Lower leg skin (tissue), 4 donors: ENCODE data around the gene CSNK1G3. TPM values are rescaled to one million over a fixed set of nuclear protein-coding genes. Genes with fewer than 3 reads are reported as not detected.

Source experiments
- DNase-seq, 2 donors: peaks; one replicate each; pipeline ENCODE4 v3.0.0-alpha.2; 2019; ENCODE audit warnings: low spot score in 2 of 2
- H3K4me3 ChIP-seq: fragments of 200-600 bp; sonication (generic); 2 replicates; pipeline ENCODE4 v1.5.1; 2017; ENCODE audit warnings: mild to moderate bottlenecking, low read depth; ENCODE audit not compliant: poor library complexity, severe bottlenecking
- CTCF ChIP-seq, 3 donors: fragments of 450-650 bp; IDR thresholded peaks; one replicate each; pipeline ENCODE4 v1.5.1; 2016; ENCODE audit warnings: antibody characterized with exemption in 3 of 3, mild to moderate bottlenecking in 3 of 3, moderate library complexity in 2 of 3
- POLR2A ChIP-seq, 2 donors: fragments of 450-650 bp; IDR thresholded peaks; one replicate each; pipeline ENCODE4 v1.6.1; 2016 to 2017; ENCODE audit warnings: antibody characterized with exemption in 2 of 2, mild to moderate bottlenecking in 1 of 2, moderate library complexity in 1 of 2
- WGBS, 2 donors: methylation state at CpG; one replicate each; pipeline ENCODE4 v1.1.5; 2018; 5-methylcytosine and 5-hydroxymethylcytosine counted together
- intact Hi-C: fragments of 100-400 bp; cut with DNase I; formaldehyde crosslinking; loops from one replicate; pipeline ENCODE4 v1.15.0; 2023; ENCODE audit warnings: low total_unique reads
- total RNA-seq, 4 donors: library from RNA; depleted of rRNA; stranded (reverse); fragments of >200 nt; gene quantifications; one replicate each; pipeline ENCODE4 v1.1.0, GENCODE V29; 2016

Gene CSNK1G3
- total RNA-seq, 4 donors from 2014 or later: 21.5 to 32.8 (median 25.1) TPM

GRCh38 chr5:123505633-123506032 is 6.3 kb upstream of the CSNK1G3 start:
- TF ChIP-seq CTCF (IDR thresholded peaks at IDR 0.05): no peak
- no peak for TF ChIP-seq POLR2A (IDR thresholded peaks at IDR 0.05)
- intact Hi-C loops: no loop called here
- no peak overlapping the region for H3K4me3 ChIP-seq
- WGBS, 2 donors: 79 to 80% methylated on average over 2 of the region's 2 CpGs
- no peak for DNase-seq

GRCh38 chr5:123508441-123508840 is 3.5 kb upstream of the CSNK1G3 start:
- TF ChIP-seq CTCF (IDR thresholded peaks at IDR 0.05) (no peak), POLR2A (IDR thresholded peaks at IDR 0.05) (no peak)
- 64 to 70% methylated on average over 1 of the region's 1 CpG for WGBS, 2 donors
- H3K4me3 ChIP-seq: no peak overlapping the region
- intact Hi-C loops: no loop called here
- DNase-seq: no peak

- intact Hi-C loops: no loop called here
- TF ChIP-seq CTCF (IDR thresholded peaks at IDR 0.05): no peak
- no peak for TF ChIP-seq POLR2A (IDR thresholded peaks at IDR 0.05)
Measured at GRCh38 chr5:123511290-123511647, 708 bp upstream of the CSNK1G3 start.

GRCh38 chr5:123512611-123513461 is 859 bp downstream of the CSNK1G3 start:
- intact Hi-C loops: no loop called here
- DNase-seq: peak; percentile 18 to 89
- WGBS, 2 donors: 0 to 1% methylated on average over 23 to 29 of the region's 50 CpGs
- TF ChIP-seq POLR2A (IDR thresholded peaks at IDR 0.05) (no peak), CTCF (IDR thresholded peaks at IDR 0.05) (no peak)
- H3K4me3 ChIP-seq: peak overlapping the region; percentile 85

More at GRCh38 chr5:123511290-123511647, 708 bp upstream of the CSNK1G3 start:
- no peak for DNase-seq
- H3K4me3 ChIP-seq: no peak overlapping the region
- 60 to 62% methylated on average over 3 of the region's 3 CpGs for WGBS, 2 donors

- 69 to 70% methylated on average over 5 of the region's 5 CpGs for WGBS, 2 donors
- DNase-seq: no peak
- intact Hi-C loops: no loop called here
Measured at GRCh38 chr5:123514615-123515355, 2.8 kb downstream of the CSNK1G3 start.

More at GRCh38 chr5:123514615-123515355, 2.8 kb downstream of the CSNK1G3 start:
- TF ChIP-seq CTCF (IDR thresholded peaks at IDR 0.05): no peak
- no peak for TF ChIP-seq POLR2A (IDR thresholded peaks at IDR 0.05)
- no peak overlapping the region for H3K4me3 ChIP-seq
